Thoracic aorta (tissue), 2 donors: ENCODE measurements around the gene PRDM1. TPM values are rescaled to one million over a fixed set of nuclear protein-coding genes. Genes with fewer than 3 reads are reported as not detected.

Experiments
- ATAC-seq: fragments of 150-250 bp; one replicate; pipeline ENCODE4 v1.8.0; 2017; ENCODE audit warnings: low read depth; ENCODE audit not compliant: insufficient number of reproducible peaks, low FRiP score
- DNase-seq: peaks from one replicate; pipeline ENCODE4 v3.0.0-alpha.2; 2020; ENCODE audit warnings: low spot score
- H3K27ac ChIP-seq, 2 donors: fragments of 200-600 bp; sonication (generic); 1 replicate in 1 of 2; 2 replicates in 1 of 2; pipeline ENCODE4 v1.5.1; 2016; ENCODE audit warnings: mild to moderate bottlenecking in 2 of 2, moderate library complexity in 2 of 2
- H3K27me3 ChIP-seq: fragments of 200-600 bp; sonication (generic); replicated peaks from 2 replicates; pipeline ENCODE4 v1.6.0; 2016; ENCODE audit warnings: mild to moderate bottlenecking; ENCODE audit not compliant: insufficient read depth
- H3K36me3 ChIP-seq: fragments of 200-600 bp; sonication (generic); one replicate; pipeline ENCODE4 v1.5.1; 2016
- H3K4me1 ChIP-seq, 2 donors: fragments of 200-600 bp; sonication (generic); 1 replicate in 1 of 2; 2 replicates in 1 of 2; pipeline versions ENCODE4 v1.5.1 to v1.6.0; 2016; ENCODE audit warnings: low read depth in 2 of 2, mild to moderate bottlenecking in 1 of 2; ENCODE audit not compliant: control insufficient read depth in 1 of 2
- H3K4me3 ChIP-seq: fragments of 200-600 bp; sonication (generic); 2 replicates; pipeline ENCODE4 v1.5.1; 2016; ENCODE audit warnings: mild to moderate bottlenecking
- H3K9me3 ChIP-seq: fragments of 200-600 bp; sonication (generic); 2 replicates; pipeline ENCODE4 v1.5.1; 2016
- total RNA-seq, 2 donors: library from RNA; depleted of rRNA; stranded (reverse); fragments of >200 nt; gene quantifications; one replicate each; pipeline versions ENCODE4 v1.1.0 to v1.2.3, GENCODE V29; 2016
- TF ChIP-seq, protein P1 (sequence below): fragments of 200-600 bp; sonication (generic); IDR thresholded peaks from one replicate; pipeline ENCODE4 v1.5.1; 2019; ENCODE audit warnings: antibody characterized with exemption

PRDM1 gene
- total RNA-seq, 2 donors from 2014 or later = 4.1 to 7.9 TPM

DNA sequence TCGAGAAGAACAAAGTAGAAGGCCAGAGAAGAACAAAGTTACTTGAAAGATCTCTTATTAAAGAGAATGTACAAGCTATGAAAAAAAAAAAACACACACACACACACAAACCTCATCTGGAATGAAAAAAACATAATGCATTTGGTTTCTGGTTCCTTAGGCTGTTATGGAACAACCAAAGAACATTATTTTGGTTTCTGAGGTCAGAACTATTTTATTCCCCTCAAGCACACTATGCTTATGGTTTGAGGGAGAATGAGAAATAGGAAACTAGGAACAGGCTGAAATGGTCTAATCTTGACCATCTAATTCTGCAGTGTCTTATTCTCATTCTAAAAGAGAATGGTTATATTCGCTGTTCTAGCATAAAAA lies 8.8 kb downstream of the PRDM1 start:
- peaks cover 4% of the 10 kb centered on the region for H3K27me3 ChIP-seq
- H3K4me3 ChIP-seq = no peak overlapping the region
- peaks cover 0 to 4% of the 10 kb centered on the region in 2 donors for H3K4me1 ChIP-seq
- DNase-seq (no peak), ATAC-seq (no peak)
- TF ChIP-seq, protein P1, sequence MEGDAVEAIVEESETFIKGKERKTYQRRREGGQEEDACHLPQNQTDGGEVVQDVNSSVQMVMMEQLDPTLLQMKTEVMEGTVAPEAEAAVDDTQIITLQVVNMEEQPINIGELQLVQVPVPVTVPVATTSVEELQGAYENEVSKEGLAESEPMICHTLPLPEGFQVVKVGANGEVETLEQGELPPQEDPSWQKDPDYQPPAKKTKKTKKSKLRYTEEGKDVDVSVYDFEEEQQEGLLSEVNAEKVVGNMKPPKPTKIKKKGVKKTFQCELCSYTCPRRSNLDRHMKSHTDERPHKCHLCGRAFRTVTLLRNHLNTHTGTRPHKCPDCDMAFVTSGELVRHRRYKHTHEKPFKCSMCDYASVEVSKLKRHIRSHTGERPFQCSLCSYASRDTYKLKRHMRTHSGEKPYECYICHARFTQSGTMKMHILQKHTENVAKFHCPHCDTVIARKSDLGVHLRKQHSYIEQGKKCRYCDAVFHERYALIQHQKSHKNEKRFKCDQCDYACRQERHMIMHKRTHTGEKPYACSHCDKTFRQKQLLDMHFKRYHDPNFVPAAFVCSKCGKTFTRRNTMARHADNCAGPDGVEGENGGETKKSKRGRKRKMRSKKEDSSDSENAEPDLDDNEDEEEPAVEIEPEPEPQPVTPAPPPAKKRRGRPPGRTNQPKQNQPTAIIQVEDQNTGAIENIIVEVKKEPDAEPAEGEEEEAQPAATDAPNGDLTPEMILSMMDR = no peak
- H3K27ac ChIP-seq = no peak overlapping the region
- no peaks in the 10 kb centered on the region for H3K36me3 ChIP-seq
- no peaks in the 10 kb centered on the region for H3K9me3 ChIP-seq

GRCh38 chr6:106097411-106098231 lies 11.5 kb downstream of the PRDM1 start:
- peak overlapping the region in 1 of 2 donors; percentile 23 for H3K27ac ChIP-seq
- no peaks in the 10 kb centered on the region for H3K27me3 ChIP-seq
- ATAC-seq (no peak), DNase-seq (no peak)
- no peaks in the 10 kb centered on the region for H3K36me3 ChIP-seq
- TF ChIP-seq, protein P1 = no peak
- H3K9me3 ChIP-seq = no peaks in the 10 kb centered on the region
- peak overlapping the region; percentile 63 for H3K4me3 ChIP-seq
- H3K4me1 ChIP-seq = peaks cover 0 to 4% of the 10 kb centered on the region in 2 donors

- H3K9me3 ChIP-seq = no peaks in the 10 kb centered on the region
- ATAC-seq (peak; percentile 27), DNase-seq (no peak)
- peaks cover 0 to 4% of the 10 kb centered on the region in 2 donors for H3K4me1 ChIP-seq
- peak overlapping the region in 1 of 2 donors; percentile 23 for H3K27ac ChIP-seq
- no peaks in the 10 kb centered on the region for H3K36me3 ChIP-seq
- H3K27me3 ChIP-seq = no peaks in the 10 kb centered on the region
- TF ChIP-seq, protein P1 = no peak
- peak overlapping the region; percentile 63 for H3K4me3 ChIP-seq
These were observed 12.5 kb downstream of the PRDM1 start for GRCh38 chr6:106098383-106099234.

DNA sequence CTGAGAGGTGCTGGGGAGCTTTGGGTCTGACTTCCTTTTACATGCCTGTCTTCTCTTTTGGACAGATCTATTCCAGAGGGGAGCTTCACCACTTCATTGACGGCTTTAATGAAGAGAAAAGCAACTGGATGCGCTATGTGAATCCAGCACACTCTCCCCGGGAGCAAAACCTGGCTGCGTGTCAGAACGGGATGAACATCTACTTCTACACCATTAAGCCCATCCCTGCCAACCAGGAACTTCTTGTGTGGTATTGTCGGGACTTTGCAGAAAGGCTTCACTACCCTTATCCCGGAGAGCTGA lies 13.1 kb downstream of the PRDM1 start:
- TF ChIP-seq, protein P1 = no peak
- no peak for ATAC-seq
- peaks cover 0 to 4% of the 10 kb centered on the region in 2 donors for H3K4me1 ChIP-seq
- peak overlapping the region; percentile 63 for H3K4me3 ChIP-seq
- H3K27me3 ChIP-seq = no peaks in the 10 kb centered on the region
- no peaks in the 10 kb centered on the region for H3K9me3 ChIP-seq
- H3K27ac ChIP-seq = no peak overlapping the region
- no peaks in the 10 kb centered on the region for H3K36me3 ChIP-seq
- no peak for DNase-seq

GRCh38 chr6:106100755-106101154 lies 14.6 kb downstream of the PRDM1 start:
- ATAC-seq = no peak
- no peaks in the 10 kb centered on the region for H3K36me3 ChIP-seq
- TF ChIP-seq, protein P1 = no peak
- no peak overlapping the region for H3K27ac ChIP-seq
- H3K4me1 ChIP-seq = peaks cover 0 to 4% of the 10 kb centered on the region in 2 donors
- peak overlapping the region; percentile 4 for H3K4me3 ChIP-seq
- no peaks in the 10 kb centered on the region for H3K9me3 ChIP-seq
- no peaks in the 10 kb centered on the region for H3K27me3 ChIP-seq
- no peak for DNase-seq
